Hepatocyte (in vitro differentiated cells): Measurements from ENCODE around the gene DRAP1.

Source experiments
- EZH2phosphoT487 ChIP-seq: fragments of 200-600 bp; sonication (generic); IDR thresholded peaks from one replicate; pipeline ENCODE4 v1.6.1; 2018; ENCODE audit warnings: antibody characterized with exemption, mild to moderate bottlenecking, low read depth, moderate library complexity; ENCODE audit not compliant: unreplicated experiment, severe bottlenecking
- TF ChIP-seq, protein P1 (sequence below): fragments of 200-600 bp; sonication (generic); IDR thresholded peaks from 2 replicates; pipeline ENCODE4 v1.5.1; 2016; ENCODE audit warnings: antibody characterized with exemption, mild to moderate bottlenecking; ENCODE audit not compliant: poor library complexity

DNA sequence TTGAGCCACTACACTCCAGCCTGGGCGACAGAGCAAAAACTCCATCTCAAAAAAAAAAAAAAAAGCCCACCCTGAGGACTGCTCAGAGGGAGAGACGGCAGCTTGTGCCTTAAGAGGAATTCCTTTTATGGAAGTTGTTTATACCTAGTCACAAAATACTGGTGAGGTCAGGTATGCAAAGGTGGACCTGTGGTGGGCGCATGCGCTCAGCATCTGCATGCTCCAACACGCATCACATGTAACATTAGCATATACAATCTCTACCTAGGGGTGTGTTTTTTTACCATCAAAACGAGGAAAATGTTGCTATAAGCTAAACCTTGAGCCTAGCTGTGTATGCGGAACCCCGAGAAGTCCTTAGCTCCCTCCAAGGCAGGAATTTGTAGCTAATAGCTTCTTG is 35.5 kb downstream of the DRAP1 start:
- TF ChIP-seq, protein P1, sequence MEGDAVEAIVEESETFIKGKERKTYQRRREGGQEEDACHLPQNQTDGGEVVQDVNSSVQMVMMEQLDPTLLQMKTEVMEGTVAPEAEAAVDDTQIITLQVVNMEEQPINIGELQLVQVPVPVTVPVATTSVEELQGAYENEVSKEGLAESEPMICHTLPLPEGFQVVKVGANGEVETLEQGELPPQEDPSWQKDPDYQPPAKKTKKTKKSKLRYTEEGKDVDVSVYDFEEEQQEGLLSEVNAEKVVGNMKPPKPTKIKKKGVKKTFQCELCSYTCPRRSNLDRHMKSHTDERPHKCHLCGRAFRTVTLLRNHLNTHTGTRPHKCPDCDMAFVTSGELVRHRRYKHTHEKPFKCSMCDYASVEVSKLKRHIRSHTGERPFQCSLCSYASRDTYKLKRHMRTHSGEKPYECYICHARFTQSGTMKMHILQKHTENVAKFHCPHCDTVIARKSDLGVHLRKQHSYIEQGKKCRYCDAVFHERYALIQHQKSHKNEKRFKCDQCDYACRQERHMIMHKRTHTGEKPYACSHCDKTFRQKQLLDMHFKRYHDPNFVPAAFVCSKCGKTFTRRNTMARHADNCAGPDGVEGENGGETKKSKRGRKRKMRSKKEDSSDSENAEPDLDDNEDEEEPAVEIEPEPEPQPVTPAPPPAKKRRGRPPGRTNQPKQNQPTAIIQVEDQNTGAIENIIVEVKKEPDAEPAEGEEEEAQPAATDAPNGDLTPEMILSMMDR = no peak
- no peak for TF ChIP-seq EZH2phosphoT487
